Smooth muscle cell (in vitro differentiated cells): ENCODE measurements around the gene MCF2. TPM values are rescaled to one million over a fixed set of nuclear protein-coding genes. Genes with fewer than 3 reads are reported as not detected.

Source experiments
- DNase-seq: peaks from one replicate; lab custom pipeline; 2025; ENCODE audit not compliant: unreplicated experiment; lab: John Stamatoyannopoulos, UW
- H2AFZ ChIP-seq: fragments of 200-600 bp; sonication (generic); 2 replicates; pipeline ENCODE4 v1.6.0; 2016; ENCODE audit warnings: antibody characterized with exemption, low read depth, mild to moderate bottlenecking
- H3F3A ChIP-seq: fragments of 200-600 bp; sonication (generic); 2 replicates; pipeline ENCODE4 v1.6.0; 2017; ENCODE audit warnings: antibody characterized with exemption, low read depth
- H3K27ac ChIP-seq: fragments of 200-600 bp; sonication (generic); 2 replicates; pipeline ENCODE4 v1.5.1; 2016; ENCODE audit warnings: low read depth, mild to moderate bottlenecking
- H3K27me3 ChIP-seq: fragments of 200-600 bp; sonication (generic); 2 replicates; pipeline ENCODE4 v1.6.1; 2016; ENCODE audit warnings: low read depth, mild to moderate bottlenecking
- H3K36me3 ChIP-seq: fragments of 200-600 bp; sonication (generic); 2 replicates; pipeline ENCODE4 v1.5.1; 2016; ENCODE audit warnings: low read depth
- H3K4me1 ChIP-seq: fragments of 200-600 bp; sonication (generic); 2 replicates; pipeline ENCODE4 v1.5.1; 2016; ENCODE audit warnings: low read depth
- H3K4me2 ChIP-seq: fragments of 200-600 bp; sonication (generic); 2 replicates; pipeline ENCODE4 v1.6.0; 2016; ENCODE audit warnings: mild to moderate bottlenecking
- H3K4me3 ChIP-seq: fragments of 200-600 bp; sonication (generic); 2 replicates; pipeline ENCODE4 v1.5.1; 2016; ENCODE audit warnings: mild to moderate bottlenecking
- H3K79me2 ChIP-seq: fragments of 200-600 bp; sonication (generic); 2 replicates; pipeline ENCODE4 v1.6.0; 2016; ENCODE audit warnings: low read depth, mild to moderate bottlenecking
- H3K9ac ChIP-seq: fragments of 200-600 bp; sonication (generic); 2 replicates; pipeline ENCODE4 v1.6.0; 2016; ENCODE audit warnings: low read depth
- H3K9me3 ChIP-seq: fragments of 200-600 bp; sonication (generic); replicated peaks from 2 replicates; pipeline ENCODE4 v1.5.1; 2016; ENCODE audit warnings: low read depth
- H4K20me1 ChIP-seq: fragments of 200-600 bp; sonication (generic); 2 replicates; pipeline ENCODE4 v1.6.0; 2016; ENCODE audit warnings: low read depth
- WGBS: methylation state at CpG from one replicate; pipeline ENCODE4 v1.1.7; 2016; ENCODE audit warnings: low lambda C conversion rate; 5-methylcytosine and 5-hydroxymethylcytosine counted together
- polyA plus RNA-seq: library from polyadenylated mRNA; unstranded; fragments of >200 nt; fragmentation: Nextera tagmentation; extraction: Ambion mirVana; gene quantifications from 2 replicates; pipeline ENCODE4 v1.2.1, GENCODE V29; 2016
- total RNA-seq: library from RNA; depleted of rRNA; stranded (reverse); fragments of >200 nt; gene quantifications from 2 replicates; pipeline ENCODE4 v1.2.3, GENCODE V29; 2014
- TF ChIP-seq, protein P1 (sequence below): fragments of 200-600 bp; sonication (generic); IDR thresholded peaks from 2 replicates; pipeline ENCODE4 v1.5.1; 2017; ENCODE audit warnings: borderline replicate concordance, mild to moderate bottlenecking, antibody characterized with exemption; ENCODE audit not compliant: insufficient read depth, poor library complexity, severe bottlenecking

The MCF2 gene
- total and polyA plus RNA-seq, 2 experiments from 2014 or later, result 0.18 TPM; not detected in 1

GRCh38 chrX:139554991-139555675, 152.8 kb downstream of the MCF2 start:
- Histone ChIP-seq H3K79me2 (no peaks in the 10 kb centered on the region), H3F3A (no peaks in the 10 kb centered on the region), H4K20me1 (no peaks in the 10 kb centered on the region), H3K9me3 (no peaks in the 10 kb centered on the region), H3K27ac (no peak overlapping the region), H3K4me3 (no peak overlapping the region), H3K9ac (no peak overlapping the region), H2AFZ (no peak overlapping the region), H3K27me3 (no peaks in the 10 kb centered on the region), H3K4me2 (no peak overlapping the region), H3K4me1 (no peaks in the 10 kb centered on the region), H3K36me3 (no peaks in the 10 kb centered on the region)
- no peak for DNase-seq
- WGBS, result 89% methylated on average over 26 of the region's 26 CpGs
- TF ChIP-seq, protein P1, sequence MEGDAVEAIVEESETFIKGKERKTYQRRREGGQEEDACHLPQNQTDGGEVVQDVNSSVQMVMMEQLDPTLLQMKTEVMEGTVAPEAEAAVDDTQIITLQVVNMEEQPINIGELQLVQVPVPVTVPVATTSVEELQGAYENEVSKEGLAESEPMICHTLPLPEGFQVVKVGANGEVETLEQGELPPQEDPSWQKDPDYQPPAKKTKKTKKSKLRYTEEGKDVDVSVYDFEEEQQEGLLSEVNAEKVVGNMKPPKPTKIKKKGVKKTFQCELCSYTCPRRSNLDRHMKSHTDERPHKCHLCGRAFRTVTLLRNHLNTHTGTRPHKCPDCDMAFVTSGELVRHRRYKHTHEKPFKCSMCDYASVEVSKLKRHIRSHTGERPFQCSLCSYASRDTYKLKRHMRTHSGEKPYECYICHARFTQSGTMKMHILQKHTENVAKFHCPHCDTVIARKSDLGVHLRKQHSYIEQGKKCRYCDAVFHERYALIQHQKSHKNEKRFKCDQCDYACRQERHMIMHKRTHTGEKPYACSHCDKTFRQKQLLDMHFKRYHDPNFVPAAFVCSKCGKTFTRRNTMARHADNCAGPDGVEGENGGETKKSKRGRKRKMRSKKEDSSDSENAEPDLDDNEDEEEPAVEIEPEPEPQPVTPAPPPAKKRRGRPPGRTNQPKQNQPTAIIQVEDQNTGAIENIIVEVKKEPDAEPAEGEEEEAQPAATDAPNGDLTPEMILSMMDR, result no peak

- H3K9ac ChIP-seq, result no peak overlapping the region
- no peaks in the 10 kb centered on the region for H3K9me3 ChIP-seq
- H3F3A ChIP-seq, result no peaks in the 10 kb centered on the region
- H3K36me3 ChIP-seq, result no peaks in the 10 kb centered on the region
- H3K4me2 ChIP-seq, result no peak overlapping the region
- H3K27ac ChIP-seq, result no peak overlapping the region
- H3K4me3 ChIP-seq, result no peak overlapping the region
- H2AFZ ChIP-seq, result no peak overlapping the region
- H3K27me3 ChIP-seq, result no peaks in the 10 kb centered on the region
- TF ChIP-seq, protein P1, result no peak
- H3K79me2 ChIP-seq, result no peaks in the 10 kb centered on the region
- no peaks in the 10 kb centered on the region for H3K4me1 ChIP-seq
- no peaks in the 10 kb centered on the region for H4K20me1 ChIP-seq
- DNase-seq, result no peak
These were observed 153.6 kb downstream of the MCF2 start for GRCh38 chrX:139554376-139554775.

DNA sequence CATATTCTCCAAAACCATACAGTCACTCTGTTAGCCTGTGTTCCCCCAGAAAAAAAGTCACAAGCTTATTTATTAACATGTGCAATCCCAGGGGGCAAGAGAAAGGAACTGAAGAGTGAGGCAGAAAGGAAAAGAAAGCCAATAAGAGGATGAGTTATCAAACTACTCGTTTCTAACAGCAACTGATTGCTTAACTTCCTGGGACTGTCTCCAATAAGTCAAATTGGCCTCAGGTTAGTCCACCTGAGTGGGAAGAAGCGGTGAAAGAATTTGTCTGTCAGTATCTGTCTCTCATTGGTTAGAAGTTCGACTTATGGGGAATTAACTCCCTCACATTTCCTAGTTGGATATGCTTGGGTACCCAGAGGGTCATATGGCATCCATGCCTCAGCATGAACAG, 163.4 kb downstream of the MCF2 start:
- Histone ChIP-seq H3K4me2 (no peak overlapping the region), H3K79me2 (no peaks in the 10 kb centered on the region), H3K4me1 (no peaks in the 10 kb centered on the region), H3K4me3 (no peak overlapping the region), H3K9me3 (no peaks in the 10 kb centered on the region), H3K36me3 (no peaks in the 10 kb centered on the region), H2AFZ (no peak overlapping the region), H3F3A (no peaks in the 10 kb centered on the region), H4K20me1 (no peaks in the 10 kb centered on the region), H3K27ac (no peak overlapping the region), H3K9ac (no peak overlapping the region), H3K27me3 (no peaks in the 10 kb centered on the region)
- WGBS, result 65% methylated on average over 3 of the region's 3 CpGs
- TF ChIP-seq, protein P1, result no peak
- DNase-seq, result no peak

DNA sequence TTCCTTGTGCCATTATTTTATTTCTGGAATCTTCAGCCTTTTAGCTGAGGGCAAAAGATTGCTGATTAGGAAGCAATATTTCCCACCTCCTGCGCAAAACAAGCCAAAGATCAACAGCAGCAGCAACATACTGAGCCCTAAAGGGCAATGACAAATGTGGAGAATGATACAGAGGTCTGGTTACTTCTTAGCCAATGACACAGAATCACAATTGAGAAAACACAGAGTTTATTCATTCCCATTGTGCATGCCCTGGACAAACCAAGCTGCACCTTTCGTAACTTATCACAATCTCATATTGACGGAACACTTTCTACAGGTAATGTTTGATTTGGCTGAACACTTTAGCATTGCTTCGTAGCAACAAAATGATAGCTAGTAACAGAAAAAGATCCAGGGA, 164.0 kb downstream of the MCF2 start:
- TF ChIP-seq, protein P1, result no peak

More for the DNA sequence above, 164.0 kb downstream of the MCF2 start:
- no peak overlapping the region for H3K9ac ChIP-seq
- no peaks in the 10 kb centered on the region for H3K27me3 ChIP-seq
- no peaks in the 10 kb centered on the region for H3F3A ChIP-seq
- no peaks in the 10 kb centered on the region for H4K20me1 ChIP-seq
- no peak overlapping the region for H3K4me3 ChIP-seq
- H3K4me1 ChIP-seq, result no peaks in the 10 kb centered on the region
- no peak overlapping the region for H2AFZ ChIP-seq
- no peak overlapping the region for H3K27ac ChIP-seq
- H3K9me3 ChIP-seq, result no peaks in the 10 kb centered on the region
- H3K36me3 ChIP-seq, result no peaks in the 10 kb centered on the region
- no peaks in the 10 kb centered on the region for H3K79me2 ChIP-seq
- no peak for DNase-seq
- H3K4me2 ChIP-seq, result no peak overlapping the region
- 85% methylated on average over 4 of the region's 4 CpGs for WGBS
